Umbilical cord (tissue), 2 donors: ENCODE data around the gene TRIM75. TPM values are rescaled to one million over a fixed set of nuclear protein-coding genes. Genes with fewer than 3 reads are reported as not detected.
"Not testable (repeated sequence)": the region's sequence is repeated elsewhere in the genome, so short reads cannot be mapped to it uniquely, and the experiment has no call there.

ENCODE experiments used
- DNase-seq: peaks from one replicate; pipeline ENCODE4 v3.0.0-alpha.2; 2015; ENCODE audit warnings: low spot score
- total RNA-seq: library from RNA; depleted of rRNA; stranded (reverse); fragments of >200 nt; gene quantifications from one replicate; pipeline ENCODE4 v1.2.3, GENCODE V29; 2014; ENCODE audit warnings: low replicate concordance; ENCODE audit not compliant: insufficient read depth

The TRIM75 gene
- total RNA-seq, result 1.2 TPM

- DNase-seq, result no peak
Measured at GRCh38 chr4:165053645-165054044, at the start of gene TRIM75. Gene TRIM75 (plus strand): TSS chr4:165053866. CDS start chr4:165059148, 5,282 bp downstream.

- DNase-seq, result no peak
Measured at GRCh38 chr4:165005352-165005925, 48.2 kb upstream of the TRIM75 start.

GRCh38 chr4:165006456-165006855 is 47.2 kb upstream of the TRIM75 start:
- DNase-seq, result no peak

- DNase-seq, result no peak
Measured at GRCh38 chr4:165006886-165007285, 46.8 kb upstream of the TRIM75 start.

GRCh38 chr4:165009493-165010227 is 44.0 kb upstream of the TRIM75 start:
- DNase-seq, result no peak

GRCh38 chr4:165010487-165010886 is 43.2 kb upstream of the TRIM75 start:
- DNase-seq, result no peak

GRCh38 chr4:165010991-165011390 is 42.7 kb upstream of the TRIM75 start:
- no peak for DNase-seq

- no peak for DNase-seq
Measured at GRCh38 chr4:165011403-165011802, 42.3 kb upstream of the TRIM75 start.

GRCh38 chr4:165013691-165014090 is 40.0 kb upstream of the TRIM75 start:
- no peak for DNase-seq

GRCh38 chr4:165016971-165017370 is 36.7 kb upstream of the TRIM75 start:
- no peak for DNase-seq

GRCh38 chr4:165019995-165020394 is 33.7 kb upstream of the TRIM75 start:
- not testable (repeated sequence) for DNase-seq

- DNase-seq, result not testable (repeated sequence)
Measured at GRCh38 chr4:165025782-165026181, 27.9 kb upstream of the TRIM75 start.

GRCh38 chr4:165027762-165028402 is 25.8 kb upstream of the TRIM75 start:
- no peak for DNase-seq

GRCh38 chr4:165031436-165032211 is 22.0 kb upstream of the TRIM75 start, which contains the start of gene TRIM60:
Gene TRIM60 (plus strand): TSS chr4:165031999. CDS start chr4:165040073, 8,074 bp downstream.
- DNase-seq, result no peak

GRCh38 chr4:165048170-165048569 is 5.5 kb upstream of the TRIM75 start:
- DNase-seq, result no peak

GRCh38 chr4:165052627-165053026 is 1.0 kb upstream of the TRIM75 start:
- DNase-seq, result no peak

- no peak for DNase-seq
Measured at GRCh38 chr4:165055601-165056000, 1.9 kb downstream of the TRIM75 start.

- no peak for DNase-seq
Measured at GRCh38 chr4:165058666-165059065, 5.0 kb downstream of the TRIM75 start.

GRCh38 chr4:165059386-165059785 is 5.7 kb downstream of the TRIM75 start:
- no peak for DNase-seq

GRCh38 chr4:165060938-165061337 is 7.3 kb downstream of the TRIM75 start:
- no peak for DNase-seq

- DNase-seq, result no peak
Measured at GRCh38 chr4:165070560-165070959, 16.9 kb downstream of the TRIM75 start.

- DNase-seq, result not testable (repeated sequence)
Measured at GRCh38 chr4:165073346-165073745, 19.7 kb downstream of the TRIM75 start.
